DMS 273 treated with DMSO at 0.1 percent for 48 hours (cell line): Measurements from ENCODE around the gene ADIRF.
"Not testable (repeated sequence)": the region's sequence is repeated elsewhere in the genome, so short reads cannot be mapped to it uniquely, and the experiment has no call there.

Experiments
- DNase-seq: peaks from one replicate; lab custom pipeline; 2025; lab: John Stamatoyannopoulos, UW

Gene ADIRF

DNA sequence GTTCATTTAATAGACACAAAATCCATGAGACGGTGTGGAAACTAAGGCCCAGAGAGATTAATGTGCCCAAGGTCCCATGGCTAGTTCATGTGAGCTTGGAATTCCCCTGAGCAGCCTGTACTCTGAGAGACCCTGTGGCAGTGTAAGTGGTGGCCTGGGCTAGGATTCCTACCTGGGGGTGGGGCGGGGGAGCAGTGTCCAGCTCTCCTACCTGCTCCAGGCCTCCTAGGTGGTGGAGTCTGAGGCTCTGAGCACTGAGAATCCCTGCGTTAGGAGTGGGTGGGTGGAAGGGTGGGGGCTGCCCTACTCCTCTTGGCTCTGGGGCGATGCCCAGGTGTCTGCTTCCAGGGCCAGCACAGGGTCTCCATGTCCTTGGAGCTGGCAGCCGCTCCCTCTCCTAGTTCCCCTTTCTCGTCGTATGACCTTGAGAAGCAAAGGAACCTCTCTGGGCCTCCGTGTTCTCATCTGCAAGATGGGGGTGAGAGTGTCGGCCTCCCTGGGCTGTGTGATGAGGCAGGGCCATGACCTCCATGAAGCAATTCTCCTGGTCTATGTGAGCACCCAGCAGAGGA is 7.3 kb upstream of the ADIRF start:
- no peak for DNase-seq

DNA sequence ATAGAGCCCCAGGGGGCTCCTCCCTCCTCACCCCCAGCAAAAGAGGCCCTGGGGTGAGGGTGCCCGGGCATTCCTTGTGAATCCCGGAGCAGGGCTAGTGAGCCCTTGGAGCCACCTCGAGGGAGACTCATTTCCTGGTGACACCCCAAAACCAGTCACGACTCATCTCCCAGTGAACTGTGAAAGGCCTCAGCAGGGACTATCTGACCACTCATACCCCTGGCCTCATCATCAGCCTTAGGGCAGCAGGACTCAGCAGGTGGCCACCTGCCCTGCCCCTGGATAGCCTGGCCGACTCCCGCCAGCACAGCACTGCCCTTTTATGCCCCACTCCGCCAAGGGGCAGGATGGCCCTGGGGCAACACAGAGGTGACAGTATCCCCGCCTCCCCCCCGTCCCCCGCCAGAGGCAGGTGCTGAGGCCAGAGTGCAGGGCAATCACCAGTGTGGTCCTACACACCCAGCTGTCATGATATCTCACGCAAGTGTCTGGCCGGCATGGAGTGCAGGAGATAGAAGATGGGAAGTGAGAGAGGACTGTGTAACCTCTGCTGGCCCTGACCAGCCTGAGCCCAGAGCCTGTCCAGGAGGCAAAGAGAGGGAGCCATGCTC is 6.7 kb upstream of the ADIRF start:
- no peak for DNase-seq

DNA sequence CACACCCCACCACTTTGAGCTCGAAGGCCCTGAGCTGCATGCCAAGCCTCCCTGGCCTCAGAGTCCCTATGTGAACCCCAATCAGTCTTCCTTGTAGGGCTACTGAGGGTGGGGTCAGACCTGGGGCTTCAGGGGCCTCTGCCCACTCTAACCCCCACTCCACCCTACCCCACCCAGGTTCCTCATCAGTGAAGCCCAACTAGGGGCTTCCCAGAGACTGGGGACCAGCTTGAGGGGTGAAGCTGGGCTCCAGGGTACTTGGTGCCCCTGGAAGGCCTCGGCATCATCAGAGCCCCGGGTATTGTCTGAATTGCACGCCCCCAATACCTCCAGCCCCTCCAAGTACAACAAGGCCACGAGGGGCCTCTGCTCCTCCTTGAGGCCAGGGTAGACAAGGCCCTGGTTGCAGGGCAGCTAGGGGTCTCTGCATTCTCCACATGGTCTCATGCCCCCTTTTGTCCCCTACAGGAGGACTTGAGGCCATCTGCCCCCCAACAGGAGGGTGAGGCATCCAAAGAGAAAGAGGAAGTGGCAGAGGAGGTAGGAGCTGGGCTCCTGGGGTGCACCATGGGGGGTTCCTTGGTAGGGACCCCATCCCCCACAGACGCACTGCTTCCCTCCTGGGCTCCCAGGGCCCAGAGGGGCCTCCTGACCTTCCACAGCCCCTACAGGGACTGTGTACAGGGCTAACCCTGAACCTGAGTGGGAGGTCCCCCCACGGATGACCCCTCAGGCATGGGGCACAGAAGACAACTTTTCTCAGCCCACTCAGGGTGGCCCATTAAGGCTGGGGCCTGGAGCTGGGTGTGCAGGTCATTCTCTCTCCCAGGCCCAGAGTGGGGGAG is 5.9 kb upstream of the ADIRF start:
- no peak for DNase-seq

DNA sequence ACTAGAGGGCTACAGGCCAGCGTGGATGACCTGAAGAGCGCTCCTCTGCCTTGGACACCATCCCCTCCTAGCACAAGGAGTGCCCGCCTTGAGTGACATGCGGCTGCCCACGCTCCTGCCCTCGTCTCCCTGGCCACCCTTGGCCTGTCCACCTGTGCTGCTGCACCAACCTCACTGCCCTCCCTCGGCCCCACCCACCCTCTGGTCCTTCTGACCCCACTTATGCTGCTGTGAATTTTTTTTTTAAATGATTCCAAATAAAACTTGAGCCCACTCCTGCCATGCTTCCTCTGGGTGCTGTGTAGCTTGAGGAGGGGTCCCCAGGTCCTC is 5.3 kb upstream of the ADIRF start:
- DNase-seq = no peak

DNA sequence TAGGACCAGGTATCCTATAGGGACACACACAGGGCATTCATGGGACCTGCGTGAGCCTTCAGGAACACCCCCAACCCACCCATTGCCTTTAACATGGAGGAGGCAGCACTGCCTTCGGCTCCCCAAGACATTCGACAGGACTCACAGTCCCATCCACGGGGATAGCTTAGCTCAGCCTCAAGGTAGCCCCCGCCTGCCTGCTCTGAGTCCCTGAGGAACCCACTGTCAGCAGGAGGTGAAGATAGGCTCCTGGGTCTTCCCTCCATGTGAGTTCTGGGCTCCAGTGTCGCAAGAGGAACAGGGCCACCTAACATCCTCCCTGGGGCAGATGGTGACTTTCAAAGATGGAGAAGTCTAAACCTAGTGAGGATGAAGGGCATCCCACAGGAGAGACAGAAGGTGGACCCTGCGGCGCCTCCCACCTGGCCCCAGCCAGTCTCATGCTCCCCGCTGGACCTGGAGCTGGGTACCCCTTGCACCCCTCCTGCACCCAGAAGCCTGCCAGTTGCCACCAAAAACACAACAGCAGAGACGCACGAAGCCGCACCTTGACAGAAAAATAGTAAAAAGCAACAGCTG is 4.9 kb upstream of the ADIRF start:
- DNase-seq = no peak

DNA sequence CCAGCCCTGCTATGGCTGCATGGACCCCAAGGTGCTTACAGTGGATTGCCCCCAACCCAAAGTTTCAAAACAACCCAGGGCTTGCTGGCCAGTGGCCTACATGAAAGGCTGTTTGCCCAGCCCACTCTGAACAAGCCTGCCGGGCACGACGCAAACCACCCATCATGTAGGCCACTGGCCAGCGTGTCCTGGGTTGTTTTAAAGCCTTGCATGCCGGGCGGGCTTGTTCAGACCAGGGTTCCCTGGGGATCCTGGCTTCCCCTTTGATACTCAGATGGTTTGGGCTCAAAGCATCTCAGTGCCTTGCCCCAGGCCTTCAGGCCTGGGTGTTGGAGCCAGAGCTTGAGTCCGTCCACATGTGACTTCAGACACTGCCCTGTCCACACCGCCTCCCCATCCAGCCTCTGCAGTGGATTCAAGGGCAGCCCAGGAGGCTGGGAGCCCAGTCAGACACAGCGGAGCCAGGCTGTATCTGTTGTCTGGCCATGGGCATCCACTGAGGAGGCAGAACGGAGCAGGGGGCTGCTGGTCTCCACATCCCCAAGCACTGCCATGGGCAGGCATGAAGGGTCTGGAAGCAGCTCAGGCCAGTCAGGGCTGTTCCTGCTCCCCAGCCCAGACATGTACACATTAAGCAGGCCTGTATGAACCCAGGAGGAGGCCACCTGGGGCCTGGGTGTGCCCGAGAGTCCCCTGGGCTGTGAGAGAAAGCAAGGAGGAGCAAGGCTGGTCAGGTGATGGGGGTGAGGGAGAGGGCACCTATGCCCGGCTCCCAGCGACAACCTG is 4.0 kb upstream of the ADIRF start:
- DNase-seq = no peak

DNA sequence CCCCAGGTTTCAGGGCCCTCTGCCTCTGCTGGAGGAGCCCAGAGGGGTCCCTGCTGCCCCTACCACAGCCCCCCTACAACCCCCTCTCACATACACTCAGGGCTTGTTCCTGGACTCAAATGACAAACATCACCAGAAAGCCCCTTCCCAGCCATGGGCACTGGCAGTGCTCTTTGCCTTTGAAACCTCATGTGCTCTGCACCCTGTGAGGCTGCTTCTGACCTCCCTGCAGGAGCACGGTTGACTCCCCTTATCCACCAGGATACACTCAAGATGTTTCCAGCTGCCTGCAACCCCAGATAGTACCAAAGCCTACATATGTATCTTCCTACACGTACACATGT is 3.5 kb upstream of the ADIRF start:
- no peak for DNase-seq

DNA sequence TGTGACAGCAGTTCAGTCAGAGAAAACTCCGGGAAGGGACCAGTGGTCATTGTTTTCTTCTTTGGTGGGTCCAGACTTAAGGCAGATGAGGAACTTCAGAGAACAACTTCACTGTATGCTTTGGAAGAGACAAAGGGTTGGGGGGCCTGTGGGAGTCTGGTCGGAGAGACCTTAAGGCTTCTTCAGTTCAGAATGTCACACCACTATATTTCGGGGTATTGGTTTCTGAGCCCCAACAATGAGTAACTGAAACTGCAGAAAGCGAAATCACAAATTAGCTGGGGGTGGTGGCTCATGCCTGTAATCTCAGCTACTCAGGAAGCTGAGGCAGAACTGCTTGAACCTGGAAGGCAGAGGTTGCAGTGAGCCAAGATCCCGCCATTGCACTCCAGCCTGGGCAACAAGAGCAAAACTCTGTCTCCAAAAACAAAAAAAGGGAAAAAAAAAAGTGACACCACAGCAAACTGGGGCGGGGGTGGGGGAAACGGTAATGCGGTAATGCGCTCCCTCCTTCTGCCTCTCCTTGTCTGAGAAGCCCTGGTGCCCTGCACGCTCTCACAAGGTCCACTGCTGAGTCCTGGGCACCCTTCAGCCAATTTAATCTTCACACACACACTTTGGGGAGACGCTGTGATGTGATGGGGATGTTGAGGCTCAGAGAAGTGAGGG is 2.2 kb upstream of the ADIRF start:
- DNase-seq = no peak

DNA sequence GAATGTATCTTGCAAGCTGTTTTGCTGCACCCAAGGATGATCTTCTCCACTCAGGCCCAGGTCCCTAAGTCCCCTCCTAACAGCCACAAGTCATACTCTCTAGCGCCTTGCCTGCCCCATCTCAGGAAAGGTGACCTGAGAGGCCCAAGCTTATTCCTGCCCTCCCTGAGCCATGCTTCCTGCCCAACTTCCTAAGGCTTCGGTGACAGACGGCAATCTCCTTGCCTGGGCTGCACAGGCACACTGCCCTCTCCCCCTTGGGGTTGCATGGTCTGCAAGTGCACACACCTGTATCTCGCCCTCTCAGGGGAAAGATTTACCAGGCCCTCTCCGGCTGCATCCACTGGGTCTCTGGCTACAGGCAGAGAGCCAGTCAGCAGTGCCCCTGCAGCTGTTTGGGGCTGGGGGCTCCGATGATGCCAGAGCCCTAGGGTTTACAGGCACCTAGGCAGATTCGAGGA is 771 bp upstream of the ADIRF start:
- no peak for DNase-seq

DNA sequence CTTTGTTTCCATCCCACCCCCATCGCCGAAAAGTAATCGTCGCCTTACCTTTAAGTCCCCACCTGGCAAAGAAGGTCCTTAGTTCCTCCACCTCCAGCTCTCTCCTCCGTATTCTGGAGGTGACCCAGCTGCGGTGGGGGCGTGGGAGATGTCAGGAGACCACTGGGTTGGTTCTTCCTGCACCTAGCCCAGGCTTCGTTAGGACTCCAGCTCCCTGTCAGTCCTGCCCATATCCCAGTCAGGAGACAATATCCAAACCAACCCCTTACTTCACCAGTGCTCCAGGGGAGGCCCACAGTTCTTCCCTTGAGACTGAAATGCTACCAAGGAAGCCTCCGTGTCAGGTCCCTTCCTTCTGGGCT is 693 bp downstream of the ADIRF start:
- DNase-seq = no peak

DNA sequence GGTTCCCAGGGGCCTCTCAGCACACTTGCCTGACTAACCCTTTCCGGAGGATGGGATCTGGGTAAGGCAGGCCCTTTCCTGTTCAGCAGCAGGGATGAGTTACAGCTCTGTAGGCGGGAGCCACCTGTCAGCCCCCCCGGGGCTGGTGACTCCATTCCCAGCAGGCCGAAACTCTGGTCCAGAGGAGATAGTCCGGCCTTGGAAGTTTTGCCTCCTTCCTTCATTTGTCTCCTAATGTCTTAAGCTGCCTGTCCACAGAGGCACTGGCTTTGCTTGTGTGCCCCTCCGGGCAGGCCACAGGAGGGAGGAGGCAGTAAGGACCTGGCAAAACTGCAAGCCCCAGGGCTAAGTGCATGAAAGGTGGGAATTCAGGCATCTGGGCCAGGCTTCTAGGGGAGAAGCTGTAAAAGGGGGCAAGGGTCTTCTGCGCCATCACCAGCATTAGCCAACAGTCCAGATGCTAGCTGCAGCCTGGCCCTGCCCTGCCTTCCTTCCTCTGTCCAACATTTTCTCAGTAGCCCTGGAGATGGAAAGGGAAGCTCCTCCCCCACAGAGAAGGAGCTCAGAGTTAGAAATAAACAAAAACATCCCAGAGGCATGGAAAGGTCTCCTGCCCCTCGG is 1.2 kb downstream of the ADIRF start:
- DNase-seq = peak; percentile 1

DNA sequence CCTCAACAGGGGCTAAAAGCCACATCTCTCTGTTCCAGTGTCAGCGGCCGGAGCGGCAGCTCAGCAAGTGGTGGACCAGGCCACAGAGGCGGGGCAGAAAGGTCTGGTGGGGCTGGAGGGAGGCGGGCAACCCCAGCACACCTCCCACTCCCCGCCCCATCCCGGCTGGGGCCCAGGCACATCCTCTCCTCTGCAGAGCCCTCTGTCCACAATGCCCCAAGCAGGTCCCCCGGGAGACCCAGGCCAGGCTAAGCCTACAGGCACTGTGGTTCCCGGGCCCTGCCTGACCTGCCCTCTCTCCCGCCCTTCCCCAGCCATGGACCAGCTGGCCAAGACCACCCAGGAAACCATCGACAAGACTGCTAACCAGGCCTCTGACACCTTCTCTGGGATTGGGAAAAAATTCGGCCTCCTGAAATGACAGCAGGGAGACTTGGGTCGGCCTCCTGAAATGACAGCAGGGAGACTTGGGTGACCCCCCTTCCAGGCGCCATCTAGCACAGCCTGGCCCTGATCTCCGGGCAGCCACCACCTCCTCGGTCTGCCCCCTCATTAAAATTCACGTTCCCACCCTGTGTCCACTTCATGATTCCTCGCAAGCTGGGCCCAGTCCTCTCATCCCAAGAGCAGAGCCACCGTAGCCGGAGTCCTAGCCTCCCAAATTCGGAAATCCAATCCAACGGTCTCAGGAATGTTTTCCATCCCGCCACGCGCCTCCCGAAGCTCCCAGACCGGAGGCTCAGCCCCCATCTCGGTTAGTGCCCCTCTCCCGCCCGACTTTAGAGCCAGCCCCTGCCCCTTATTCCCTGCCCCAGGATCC is 2.1 kb downstream of the ADIRF start:
- DNase-seq = no peak

DNA sequence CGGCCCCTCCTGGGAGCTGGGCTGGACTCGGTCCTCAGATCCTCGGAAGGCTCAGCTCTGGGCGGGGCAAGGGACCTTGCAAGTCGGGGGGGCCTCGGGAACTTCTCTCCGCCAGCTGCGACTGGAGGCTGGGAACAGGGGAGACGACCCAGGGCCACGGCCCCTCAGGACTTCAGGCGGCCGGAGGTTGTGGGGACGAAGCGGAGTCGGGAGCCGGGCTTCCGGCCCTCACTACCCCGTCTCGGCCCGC is 2.6 kb downstream of the ADIRF start:
- DNase-seq = no peak

DNA sequence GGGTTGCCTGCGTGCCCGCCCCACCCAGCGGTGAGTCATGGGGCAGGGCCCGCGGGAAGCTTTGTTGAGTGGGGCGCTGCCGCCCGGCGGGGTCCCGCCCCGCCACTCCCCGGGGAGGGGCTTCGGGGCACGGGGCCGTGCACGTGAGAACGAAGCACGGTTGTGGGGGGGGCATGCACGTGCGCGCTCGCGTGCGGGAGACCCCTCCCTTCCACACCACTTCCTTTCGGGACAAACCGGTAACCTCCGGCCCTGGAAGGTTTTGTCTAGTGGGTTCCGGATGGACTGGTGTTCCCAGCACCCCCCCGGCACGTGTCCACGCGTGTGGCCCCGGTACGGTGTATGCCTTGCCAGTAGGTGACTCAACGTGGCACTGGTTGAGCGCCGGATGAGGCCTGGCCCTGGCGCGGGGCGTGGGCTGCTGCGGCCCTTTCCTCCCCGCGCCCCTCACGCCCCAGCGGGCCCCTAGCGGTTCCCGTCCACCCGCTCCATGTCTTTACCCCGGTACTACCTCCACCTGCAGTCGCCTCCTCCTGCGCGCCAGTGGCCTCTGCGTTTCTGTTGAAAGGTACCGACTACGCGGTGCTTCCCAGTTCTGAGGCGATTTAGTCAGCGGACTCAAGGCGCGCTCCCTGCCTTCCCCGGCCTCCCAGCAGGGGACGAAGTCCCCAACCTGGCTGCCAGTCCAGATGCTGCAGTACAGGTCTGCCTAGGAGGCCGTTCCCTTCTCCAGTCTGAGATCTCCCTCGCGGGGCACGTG is 3.1 kb downstream of the ADIRF start:
- DNase-seq = no peak

DNA sequence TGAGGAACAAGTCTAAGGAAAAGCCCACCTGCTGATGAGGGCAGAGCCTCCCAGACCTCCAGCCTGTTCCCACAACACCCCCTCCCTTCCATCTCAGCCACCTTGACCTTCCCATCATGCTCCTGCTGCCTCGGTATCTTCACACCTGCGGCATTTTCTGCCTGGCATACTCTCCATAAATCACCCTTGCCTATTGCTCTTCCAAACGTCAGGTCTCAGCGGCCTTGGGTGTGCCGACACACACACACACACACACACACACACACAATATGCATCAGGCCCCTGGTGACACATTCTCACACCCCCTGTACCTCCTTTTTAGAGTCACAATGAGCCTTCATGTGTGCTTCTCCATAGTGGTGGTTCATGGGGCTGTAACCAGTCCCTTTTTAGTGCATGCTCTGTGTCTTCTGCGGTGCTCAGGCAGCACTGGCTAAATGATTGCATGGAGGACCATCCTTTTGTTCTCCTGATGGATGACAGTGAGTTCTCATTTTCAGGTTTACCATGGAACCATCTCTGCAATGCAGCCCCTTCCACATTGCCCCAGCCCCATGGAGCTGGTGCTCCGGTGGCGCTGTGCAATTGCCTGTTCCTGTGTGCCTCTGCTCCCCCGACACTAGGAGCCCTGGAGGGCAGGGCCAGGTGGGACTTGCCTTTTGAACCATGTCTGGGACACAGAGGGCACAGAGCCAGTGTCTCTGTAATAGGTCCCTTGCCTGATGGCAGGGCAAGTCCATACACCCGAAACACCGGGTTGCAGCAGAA is 4.5 kb downstream of the ADIRF start:
- no peak for DNase-seq

DNA sequence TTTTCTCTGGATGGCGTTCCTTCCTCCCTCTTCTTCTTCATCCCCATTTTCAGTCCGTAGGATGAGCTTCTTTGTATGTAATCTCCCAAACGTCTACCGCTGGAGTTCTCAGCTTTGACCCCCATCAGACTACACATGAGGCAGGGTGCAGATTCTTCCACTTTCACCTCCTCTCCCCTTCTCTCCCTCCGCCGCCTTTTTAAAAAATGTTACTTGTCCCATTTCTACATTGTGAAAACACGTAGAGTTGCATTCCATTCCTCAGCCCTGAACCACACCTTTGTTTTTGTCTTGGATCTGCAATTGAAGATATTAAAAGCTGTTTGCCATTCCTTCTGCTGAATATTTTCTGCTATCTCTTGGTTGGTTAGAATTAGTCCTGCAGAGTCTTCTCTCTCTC is 6.2 kb downstream of the ADIRF start:
- no peak for DNase-seq

DNA sequence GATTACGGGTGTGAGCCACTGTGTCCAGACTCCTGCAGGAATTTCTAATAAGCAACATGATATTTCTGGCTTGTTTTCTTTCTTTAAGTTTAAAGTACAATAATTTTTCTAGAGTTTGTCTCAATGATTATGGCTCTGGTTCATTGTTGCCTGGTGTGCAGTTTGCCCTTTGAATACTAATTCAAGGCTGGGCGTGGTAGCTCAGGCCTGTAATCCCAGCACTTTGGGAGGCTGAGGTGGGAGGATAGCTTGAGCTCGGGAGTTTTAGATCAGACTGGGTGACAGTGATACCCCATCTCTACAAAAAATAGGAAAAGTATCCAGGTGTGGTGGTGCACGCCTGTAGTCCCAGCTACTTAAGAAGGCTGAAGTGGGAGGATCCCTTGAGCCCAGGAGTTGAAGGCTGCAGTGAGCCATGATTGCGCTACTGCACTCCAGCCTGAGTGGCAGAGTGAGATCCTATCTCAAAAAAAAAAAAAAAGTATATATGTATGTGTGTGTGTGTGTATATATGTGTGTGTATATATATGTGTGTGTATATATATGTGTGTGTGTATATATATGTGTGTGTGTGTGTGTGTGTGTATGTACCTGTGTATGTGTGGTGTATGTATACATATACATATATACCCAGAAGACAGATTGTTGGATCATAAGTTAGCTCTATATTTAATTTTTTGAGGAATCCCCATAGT is 8.2 kb downstream of the ADIRF start:
- no peak for DNase-seq

DNA sequence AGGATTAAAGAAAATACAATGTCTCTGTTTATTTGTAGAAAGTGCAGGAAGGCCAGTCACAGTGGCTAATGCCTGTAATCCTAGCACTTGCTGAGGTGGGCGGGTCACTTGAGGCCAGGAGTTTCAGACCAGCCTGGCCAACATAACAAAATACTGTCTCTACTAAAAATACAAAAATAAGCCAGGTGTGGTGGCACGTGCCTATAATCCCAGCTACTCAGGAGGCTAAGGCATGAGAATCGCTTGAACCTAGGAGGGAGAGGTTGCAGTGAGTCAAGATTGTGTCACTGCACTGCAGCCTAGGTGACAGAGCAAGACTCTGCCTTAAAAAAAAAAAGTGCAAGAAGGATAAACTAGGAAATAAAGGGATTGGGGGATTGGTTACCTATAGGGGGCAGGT is 10.2 kb downstream of the ADIRF start:
- DNase-seq = not testable (repeated sequence)

DNA sequence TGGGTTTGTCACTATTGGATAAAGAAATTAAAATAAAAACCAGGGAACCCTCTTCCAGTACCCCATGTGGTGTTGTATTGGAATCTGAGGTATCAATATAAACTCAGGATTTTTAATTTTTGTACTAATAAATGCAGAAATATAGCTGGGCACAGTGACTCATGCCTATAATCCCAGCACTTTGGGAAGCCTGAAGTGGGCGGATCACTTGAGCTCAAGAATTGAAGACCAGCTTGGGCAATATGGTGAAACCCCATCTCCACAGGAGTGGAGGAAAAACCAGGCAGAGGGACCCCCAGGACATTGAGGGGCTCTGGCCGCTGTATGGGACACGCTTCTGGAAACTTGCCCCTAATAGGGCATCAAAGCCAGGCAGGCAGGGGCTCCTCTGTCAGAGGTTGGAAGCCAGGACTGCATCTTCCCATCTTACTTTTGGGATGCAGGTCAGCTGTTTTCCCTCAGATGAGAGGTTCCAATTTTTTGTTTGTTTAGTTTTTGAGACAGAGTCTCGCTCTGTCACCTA is 11.1 kb downstream of the ADIRF start:
- no peak for DNase-seq
